Ramos (cell line): ENCODE measurements around the gene CBLN3.

Source experiments
- in situ Hi-C: fragments of 300-500 bp; cut with MboI; formaldehyde crosslinking; loops from one replicate; pipeline ENCODE4 v1.14.3; 2022; ENCODE audit warnings: low sequenced_read_pairs; ENCODE audit not compliant: unreplicated experiment

The CBLN3 gene

DNA sequence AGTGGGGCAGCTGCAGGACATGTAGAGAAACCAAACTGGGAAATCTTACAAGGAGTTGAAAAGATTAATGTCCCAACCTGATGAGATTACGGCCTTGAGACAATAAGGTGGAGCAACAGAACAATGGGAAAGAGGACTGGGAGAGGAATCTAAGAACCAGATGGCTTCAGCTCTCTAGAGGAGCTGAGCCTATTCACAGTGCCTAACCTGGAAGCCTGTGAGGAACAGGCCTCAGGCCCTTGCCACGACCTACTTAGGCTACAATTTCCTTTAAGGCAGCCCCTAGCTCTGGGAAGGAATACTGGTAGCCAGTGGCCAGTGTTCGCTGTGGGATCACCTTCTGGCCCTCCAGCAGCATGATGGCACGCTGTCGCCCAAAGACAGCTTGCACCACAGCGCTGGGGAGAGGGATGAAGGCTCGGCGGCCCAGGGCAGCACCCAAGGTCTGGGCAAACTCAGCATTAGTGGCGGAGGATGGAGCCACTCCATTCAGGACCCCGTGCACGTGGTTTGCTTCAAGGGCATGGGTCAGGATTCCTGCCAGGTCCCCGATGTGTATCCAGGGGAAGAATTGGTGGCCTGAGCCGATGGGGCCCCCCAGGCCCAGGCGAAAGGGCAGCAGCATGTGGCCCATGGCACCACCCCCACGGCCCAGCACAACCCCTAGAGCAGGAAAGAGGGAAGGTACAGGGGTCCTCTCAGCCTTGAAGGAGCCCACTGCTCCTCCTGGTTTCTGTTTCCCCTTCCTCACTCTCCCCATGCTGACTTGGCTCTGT, 10.6 kb upstream of the CBLN3 start:
- in situ Hi-C loops = loop anchor here (10.0 to 25.0 kb wide), 3 partner anchors 195 to 875 kb away; partner anchors contain the start of genes AP1G2, DHRS4L2 and TINF2

DNA sequence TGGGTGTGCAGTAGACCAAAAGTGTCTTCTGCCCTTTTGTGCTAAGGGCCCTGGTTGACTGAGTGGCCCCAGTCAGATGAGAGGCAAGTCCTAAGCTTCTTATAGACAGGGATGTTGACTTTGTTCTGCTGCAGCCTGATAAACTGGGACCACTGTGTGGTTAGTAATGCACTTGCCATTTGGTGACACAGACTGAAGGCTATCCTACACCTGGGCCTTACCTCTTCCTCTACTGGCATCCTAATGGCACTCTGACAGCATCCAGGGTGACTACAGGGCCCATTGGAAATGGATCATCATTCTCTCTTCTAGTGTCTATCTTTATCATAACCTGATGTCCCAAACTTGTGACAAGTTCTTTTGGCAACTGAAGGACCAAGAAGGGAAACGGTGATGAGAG, 9.8 kb upstream of the CBLN3 start:
- in situ Hi-C loops = loop anchor here (10.0 to 25.0 kb wide), 3 partner anchors 194 to 874 kb away; partner anchors contain the start of genes AP1G2, DHRS4L2 and TINF2

DNA sequence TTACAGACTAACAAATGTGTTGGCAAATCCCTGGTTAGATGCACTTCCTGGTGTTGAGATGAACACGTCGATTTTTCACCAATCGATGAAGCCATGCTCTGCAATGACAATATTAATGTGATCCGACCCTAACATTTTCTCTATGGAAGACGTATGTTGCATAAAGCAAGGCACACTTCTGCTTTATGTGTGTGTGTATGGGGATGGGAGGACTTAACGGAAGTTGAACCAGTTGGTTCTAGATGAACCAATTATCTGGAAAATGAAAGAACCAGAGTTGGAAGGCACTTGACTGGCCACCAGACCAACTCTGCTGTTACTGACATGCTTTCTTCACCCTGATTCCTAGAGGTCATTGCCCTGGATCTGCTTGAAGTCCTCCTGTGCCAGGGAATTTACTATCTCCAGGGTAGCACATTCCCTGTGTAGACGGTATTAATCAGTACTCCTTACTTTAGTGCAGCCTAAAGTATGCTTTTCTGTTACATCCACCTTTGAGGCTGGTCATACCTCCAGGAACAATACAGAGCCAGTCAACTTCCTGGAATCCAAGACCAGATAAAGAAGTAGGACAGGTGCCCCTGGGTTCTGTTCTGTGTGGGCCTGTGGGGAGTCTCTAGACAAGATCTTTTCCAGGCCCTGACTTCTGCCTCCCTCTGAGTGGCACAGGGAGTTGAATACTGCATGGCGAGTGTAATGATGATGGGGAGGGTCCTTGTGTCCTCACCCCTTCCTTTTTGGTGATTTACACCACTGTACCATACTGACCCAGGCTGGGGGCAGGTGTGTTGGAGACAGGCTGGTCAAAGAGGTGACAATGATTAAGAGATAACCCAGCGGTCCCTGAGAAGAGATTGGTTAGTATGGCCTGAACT, 9.0 kb upstream of the CBLN3 start:
- in situ Hi-C loops = loop anchor here (10.0 to 25.0 kb wide), 3 partner anchors 194 to 874 kb away; partner anchors contain the start of genes AP1G2, DHRS4L2 and TINF2

DNA sequence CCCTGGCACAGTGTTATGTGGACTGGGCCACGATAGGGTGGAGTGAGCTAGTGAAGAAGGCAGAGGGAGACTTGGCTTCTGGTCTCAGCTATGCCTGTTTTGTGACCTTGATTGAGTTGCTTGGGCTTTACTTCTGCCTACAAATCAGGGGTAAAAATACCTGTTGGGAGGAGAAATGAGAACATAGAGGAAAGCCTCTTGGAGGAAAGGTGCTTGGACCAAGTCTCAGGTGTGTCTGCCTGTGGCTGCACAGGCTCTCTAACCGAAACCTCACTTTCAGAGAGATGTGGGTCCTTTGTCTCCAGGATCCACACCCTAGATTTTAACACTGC, 8.2 kb upstream of the CBLN3 start:
- in situ Hi-C loops = loop anchor here (10.0 to 25.0 kb wide), 3 partner anchors 193 to 873 kb away; partner anchors contain the start of genes AP1G2, DHRS4L2 and TINF2

DNA sequence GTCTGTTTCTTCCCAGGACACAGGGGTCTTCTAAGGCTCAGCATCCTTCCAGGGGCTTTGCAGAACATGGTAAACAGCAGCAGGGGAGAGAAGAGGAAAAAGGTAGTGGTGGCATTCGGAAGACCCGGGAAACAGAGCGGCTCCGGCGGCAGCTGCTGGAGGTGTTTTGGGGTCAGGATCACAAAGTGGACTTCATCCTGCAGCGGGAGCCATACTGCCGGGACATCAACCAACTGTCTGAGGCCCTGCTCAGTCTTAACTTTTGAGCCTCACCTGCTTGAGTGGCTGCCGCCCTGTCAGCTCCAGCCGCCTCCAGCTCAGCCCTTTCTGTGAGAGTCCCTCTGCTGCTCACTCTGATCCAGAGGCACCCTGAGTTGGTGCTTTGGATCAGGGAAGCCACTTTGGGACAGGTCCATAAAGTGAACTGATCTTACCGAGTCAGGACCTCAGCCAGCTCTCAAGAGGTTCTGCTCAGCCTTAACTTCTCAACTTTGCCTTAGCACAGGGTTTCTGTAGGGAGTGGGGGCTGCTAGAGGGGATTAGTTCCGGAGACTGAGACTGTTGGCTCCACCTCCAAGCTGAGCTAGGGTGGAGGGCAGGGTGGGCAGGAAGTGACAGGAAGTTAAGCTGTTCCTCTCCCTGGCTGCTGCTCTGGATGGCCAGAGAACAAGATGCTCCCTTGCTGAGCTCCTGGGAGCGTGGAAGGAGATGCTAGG, 7.7 kb upstream of the CBLN3 start:
- in situ Hi-C loops = loop anchor here (10.0 to 25.0 kb wide), 3 partner anchors 192 to 872 kb away; partner anchors contain the start of genes AP1G2, DHRS4L2 and TINF2

DNA sequence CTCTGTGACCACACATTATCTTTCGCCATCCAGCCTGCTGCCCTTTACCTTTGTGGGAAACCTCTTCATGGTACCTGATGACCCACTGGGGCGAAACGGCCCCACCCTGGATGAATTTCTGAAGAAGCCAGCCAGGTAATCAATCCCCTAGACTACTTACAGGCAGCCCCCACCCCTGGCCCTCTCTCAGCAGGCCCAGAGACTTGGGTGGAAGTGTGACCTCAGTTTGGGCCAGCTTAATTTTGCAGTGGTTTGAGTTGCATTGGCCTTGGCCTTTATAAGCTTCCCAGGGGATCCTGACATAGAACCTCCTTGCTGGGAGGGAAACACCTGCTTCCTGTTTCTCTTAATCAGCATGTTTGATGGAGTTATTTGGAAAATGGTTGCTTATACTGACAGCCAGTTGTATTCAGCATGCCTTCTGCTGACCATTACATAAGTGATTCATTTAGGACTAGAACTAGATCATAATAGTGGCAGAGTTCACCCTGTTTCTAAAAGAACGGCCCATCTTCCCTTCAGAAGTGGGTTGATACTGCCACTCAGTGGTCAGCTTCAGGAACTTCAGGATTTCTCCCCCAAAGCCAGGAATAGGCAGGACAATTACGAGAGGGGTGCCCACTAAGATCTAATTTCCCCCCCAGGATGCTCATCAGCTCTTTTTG, 7.0 kb upstream of the CBLN3 start:
- in situ Hi-C loops = loop anchor here (10.0 to 25.0 kb wide), 3 partner anchors 192 to 872 kb away; partner anchors contain the start of genes AP1G2, DHRS4L2 and TINF2

DNA sequence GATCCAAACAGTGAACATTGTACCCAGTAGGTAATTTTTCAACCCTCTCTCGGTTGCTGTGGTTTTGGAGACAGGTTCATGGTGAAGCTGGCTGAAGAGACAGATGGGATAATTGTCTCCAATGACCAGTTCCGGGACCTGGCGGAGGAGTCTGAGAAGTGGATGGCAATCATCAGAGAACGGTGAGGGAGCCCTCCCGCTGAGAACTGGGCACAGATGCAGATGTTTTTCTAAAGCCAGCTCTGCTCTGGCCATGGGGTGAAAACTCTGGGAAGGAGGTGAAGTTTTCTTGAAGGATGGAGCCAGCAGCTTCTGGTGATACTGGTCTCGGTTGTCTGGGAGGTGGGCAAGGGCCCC, 6.5 kb upstream of the CBLN3 start:
- in situ Hi-C loops = loop anchor here (10.0 to 25.0 kb wide), 3 partner anchors 191 to 871 kb away; partner anchors contain the start of genes AP1G2, DHRS4L2 and TINF2

DNA sequence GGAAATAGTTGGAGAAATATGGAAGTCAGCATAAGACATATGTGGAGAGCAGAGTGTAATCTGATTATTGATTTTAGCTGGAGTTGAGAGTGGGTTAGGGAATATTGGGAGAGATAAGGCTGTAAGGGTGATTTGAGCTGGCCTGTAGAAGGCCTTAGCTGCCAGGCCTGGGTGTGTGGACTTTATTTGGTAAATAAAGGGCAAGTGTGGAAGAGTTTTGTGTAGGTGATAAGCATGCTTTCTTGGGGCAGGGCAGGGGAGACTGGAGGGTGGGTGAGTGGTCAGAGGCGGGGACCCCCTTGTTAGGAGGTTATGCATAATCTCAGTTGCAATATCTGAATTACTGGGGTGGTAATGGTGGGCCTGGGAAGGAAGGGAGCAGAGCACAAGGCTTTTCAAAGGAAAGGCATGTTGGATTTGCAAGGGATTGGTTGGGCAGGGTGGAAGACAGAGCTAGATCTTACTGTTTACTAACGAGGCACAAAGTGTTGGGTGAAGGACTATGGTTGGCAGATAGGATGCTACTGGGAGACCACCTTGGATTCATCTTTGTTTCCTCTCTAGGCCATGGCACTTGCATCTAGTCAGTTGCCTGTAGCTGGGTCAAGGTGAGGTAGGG, 5.8 kb upstream of the CBLN3 start:
- in situ Hi-C loops = loop anchor here (10.0 to 25.0 kb wide), 3 partner anchors 190 to 870 kb away; partner anchors contain the start of genes AP1G2, DHRS4L2 and TINF2

DNA sequence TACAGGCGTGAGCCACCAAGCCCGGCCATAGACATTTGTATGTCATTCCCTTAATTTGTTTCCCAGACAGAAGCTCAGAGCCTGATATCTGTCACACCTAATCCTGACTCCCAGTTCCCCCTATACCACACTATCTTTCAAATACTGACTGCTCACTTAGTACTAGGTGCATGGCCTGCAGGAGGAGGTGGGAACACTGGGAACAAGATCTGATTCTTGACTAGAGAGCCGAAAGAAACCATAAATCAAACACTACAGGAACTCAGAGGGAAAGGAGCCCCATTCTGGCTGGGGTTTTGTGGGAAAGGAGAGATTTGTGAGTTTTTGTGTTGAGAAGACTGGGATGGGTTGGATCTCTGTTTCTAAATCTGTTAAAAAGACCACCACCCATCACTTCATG, 5.2 kb upstream of the CBLN3 start:
- in situ Hi-C loops = loop anchor here (5.0 to 25.0 kb wide), 5 partner anchors 67 to 870 kb away; partner anchors contain the start of genes AP1G2, DHRS4L2, NFATC4 and TINF2

DNA sequence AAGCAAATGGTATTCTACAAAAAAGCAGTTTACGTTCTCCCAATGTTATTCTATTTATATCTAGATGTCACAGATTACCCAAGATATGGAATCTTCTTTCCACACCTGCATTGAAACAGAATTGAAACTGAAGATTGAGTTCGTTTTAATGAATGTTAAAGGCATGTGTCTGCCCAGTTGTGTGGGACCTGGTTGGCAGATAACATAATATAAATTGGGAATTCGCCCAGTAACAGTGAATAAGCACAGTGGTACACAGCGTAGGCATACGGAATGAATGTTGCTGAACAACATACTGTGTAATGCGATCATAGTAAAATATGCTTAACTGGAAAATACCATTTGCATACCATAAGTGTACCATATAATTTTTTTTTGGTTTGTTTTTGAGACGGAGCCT, 4.6 kb upstream of the CBLN3 start:
- in situ Hi-C loops = loop anchor here (5.0 to 25.0 kb wide), 5 partner anchors 67 to 869 kb away; partner anchors contain the start of genes AP1G2, DHRS4L2, NFATC4 and TINF2

DNA sequence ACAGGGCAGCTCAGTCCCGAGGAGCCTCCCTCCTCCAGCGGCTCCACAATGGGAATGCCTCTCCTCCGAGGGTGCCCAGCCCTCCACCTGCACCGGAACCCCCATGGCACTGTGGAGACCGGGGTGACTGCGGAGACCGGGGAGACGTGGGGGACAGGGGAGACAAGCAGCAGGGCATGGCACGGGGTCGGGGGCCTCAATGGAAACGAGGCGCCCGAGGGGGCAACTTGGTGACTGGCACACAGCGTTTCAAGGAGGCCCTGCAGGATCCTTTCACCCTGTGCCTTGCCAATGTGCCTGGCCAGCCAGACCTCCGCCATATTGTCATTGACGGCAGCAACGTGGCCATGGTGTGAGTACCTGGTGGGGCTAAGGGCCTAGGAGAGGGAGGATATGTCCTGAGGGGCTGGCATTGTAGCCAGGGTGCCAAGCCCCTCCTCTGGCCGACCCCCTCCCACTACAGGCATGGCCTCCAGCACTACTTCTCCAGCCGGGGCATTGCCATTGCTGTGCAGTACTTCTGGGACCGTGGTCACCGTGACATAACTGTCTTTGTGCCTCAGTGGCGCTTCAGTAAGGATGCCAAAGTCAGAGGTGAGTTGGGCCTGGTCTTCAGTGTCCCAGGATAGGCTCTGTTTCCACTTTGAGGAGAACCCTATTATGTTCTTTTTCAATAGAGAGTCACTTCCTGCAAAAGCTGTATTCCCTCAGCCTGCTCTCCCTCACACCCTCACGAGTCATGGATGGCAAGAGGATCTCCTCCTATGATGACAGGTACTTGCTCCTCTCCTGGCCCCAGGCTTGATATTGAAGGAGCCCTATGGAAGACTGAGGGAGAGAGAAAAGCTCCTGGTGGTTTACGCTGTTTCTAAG, 3.0 kb upstream of the CBLN3 start:
- in situ Hi-C loops = loop anchor here (5.0 to 25.0 kb wide), 5 partner anchors 65 to 868 kb away; partner anchors contain the start of genes AP1G2, DHRS4L2, NFATC4 and TINF2

DNA sequence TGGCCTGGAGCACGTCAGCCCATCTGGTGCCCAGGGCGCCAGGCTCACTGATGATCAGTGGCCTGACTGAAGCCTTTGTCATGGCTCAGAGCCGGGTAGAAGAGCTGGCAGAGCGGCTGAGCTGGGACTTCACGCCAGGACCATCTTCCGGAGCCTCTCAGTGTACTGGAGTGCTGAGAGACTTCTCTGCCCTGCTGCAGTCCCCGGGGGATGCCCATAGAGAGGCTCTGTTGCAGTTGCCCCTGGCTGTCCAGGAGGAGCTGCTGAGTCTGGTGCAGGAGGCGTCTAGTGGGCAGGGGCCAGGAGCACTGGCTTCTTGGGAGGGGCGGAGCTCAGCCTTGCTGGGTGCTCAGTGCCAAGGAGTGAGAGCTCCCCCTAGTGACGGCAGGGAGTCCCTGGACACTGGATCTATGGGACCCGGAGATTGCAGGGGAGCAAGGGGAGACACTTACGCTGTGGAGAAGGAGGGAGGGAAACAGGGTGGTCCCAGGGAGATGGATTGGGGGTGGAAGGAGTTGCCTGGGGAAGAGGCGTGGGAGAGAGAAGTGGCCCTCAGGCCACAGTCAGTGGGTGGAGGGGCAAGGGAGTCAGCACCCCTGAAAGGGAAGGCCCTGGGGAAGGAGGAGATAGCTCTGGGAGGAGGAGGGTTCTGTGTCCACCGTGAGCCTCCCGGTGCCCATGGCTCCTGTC, 2.2 kb upstream of the CBLN3 start:
- in situ Hi-C loops = loop anchor here (5.0 to 25.0 kb wide), 5 partner anchors 64 to 867 kb away; partner anchors contain the start of genes AP1G2, DHRS4L2, NFATC4 and TINF2

DNA sequence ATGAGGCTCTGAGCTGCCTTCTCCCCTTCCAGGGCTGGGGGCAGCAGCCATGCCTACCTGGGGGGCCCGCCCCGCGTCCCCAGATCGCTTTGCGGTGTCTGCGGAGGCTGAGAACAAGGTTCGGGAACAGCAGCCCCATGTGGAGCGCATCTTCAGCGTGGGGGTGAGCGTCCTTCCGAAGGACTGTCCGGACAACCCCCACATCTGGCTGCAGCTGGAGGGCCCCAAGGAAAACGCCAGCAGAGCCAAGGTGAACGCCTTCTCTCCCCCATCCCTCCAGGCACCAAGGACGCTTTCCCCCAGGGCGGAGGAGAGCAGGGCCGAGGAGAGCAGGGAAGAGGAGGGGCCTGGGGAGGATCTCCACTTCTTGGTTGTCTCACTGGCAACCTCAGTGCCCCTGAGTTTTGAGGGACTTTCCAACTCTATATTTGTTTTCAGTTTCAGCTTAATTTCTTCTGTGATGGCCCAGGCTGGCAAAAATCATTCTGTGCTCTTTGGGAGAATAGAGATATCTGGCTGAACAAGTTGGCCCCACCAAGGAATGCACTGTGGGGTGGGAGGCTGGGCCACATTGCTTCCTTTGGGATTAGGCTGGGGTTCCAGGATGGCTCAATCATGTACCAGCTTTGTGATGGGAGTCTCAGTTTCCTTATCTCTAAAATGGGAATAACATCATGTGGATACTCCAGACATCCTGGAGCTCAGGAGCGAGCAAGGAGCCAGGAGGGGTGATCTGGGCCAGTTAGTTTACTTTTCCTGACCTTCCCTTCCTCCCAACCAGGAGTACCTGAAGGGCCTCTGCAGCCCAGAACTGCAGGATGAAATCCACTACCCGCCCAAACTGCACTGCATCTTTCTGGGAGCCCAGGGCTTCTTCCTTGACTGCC, 1.5 kb upstream of the CBLN3 start:
- in situ Hi-C loops = loop anchor here (5.0 to 25.0 kb wide), 5 partner anchors 64 to 866 kb away; partner anchors contain the start of genes AP1G2, DHRS4L2, NFATC4 and TINF2

DNA sequence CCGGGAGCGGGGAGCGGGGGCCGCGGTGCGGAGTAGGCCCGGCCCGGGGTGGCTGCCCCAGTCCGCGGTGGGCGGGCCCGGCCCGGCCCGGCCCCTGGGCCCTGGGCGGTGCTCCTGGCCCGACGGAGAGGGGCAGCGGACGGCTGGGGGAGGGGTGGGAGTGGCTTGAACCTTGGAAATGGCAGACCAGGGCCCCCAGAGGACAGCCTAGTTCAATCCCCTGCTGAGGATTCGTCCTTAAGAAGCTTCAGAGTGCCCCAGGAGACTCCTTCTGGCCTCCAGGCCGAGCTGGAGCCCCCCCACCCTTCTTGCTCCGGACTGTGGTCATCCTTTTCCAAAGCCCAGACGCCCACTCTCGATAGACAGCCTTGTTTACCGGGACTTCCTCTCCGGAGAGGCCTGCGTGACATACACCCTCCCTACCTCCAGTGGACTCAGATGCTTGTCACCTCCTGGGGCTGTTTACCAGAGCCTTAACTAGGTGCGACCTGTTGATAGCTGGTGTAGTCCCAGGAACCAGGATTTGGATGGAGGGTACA, 744 bp upstream of the CBLN3 start:
- in situ Hi-C loops = loop anchor here (5.0 to 25.0 kb wide), 5 partner anchors 63 to 865 kb away; partner anchors contain the start of genes AP1G2, DHRS4L2, NFATC4 and TINF2

DNA sequence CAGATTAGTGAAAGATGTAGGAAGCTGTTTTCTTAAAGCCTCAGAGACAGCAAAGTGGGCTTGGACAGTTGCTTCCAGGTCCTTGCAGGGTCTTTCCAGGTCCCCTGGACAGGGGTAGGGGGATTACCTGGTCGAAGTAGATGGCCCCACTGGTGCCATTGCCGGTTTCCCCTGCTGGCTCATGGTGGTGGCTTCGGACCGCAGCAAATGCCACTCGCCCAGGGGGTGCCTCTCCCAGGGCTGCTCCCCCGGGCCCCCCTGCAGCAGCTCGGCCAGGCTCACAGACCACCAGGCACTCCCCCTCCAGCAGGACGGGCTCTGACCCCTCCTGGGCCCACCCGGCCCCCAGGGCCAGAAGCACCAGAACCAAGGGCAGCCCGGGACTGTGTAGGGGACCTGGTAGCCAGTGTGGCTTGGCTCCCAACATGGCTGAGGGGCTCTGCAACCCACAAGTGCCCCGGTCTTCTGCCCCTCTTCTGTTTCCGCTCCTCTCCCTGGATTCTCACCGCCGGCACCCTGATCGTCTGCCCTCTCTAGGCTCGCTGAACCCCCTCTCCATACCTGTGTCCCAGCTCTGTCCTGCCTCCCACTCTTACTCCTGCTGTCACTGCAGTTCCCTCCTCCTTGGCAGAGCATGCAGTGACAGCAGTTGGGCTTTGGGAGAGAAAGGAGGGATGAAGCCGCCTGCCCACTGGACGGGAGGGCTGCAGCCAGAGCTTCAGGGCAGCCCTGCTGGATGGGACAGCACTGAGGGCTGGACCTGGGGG, 657 bp downstream of the CBLN3 start:
- in situ Hi-C loops = loop anchor here (25.0 kb wide), 1 partner anchor 442 kb away; the partner anchor contains the start of gene DHRS4L2
